Activated naive CD4-positive, alpha-beta T cell treated with anti-CD3 and anti-CD28 coated beads, Interleukin-2, amount 10 ng/mL, durations not matched to agents 7 days and 5 days (primary cell): ENCODE results near the gene TMEM131.

Experiments
- CTCF ChIA-PET: fragments of 350-600 bp; sonication (Branson Sonifier 250); formaldehyde crosslinking; loops from one replicate; lab custom pipeline; 2021; ENCODE audit warnings: antibody characterized with exemption; lab: Charles Lee
- DNase-seq: peaks from one replicate; pipeline ENCODE4 v3.0.0-alpha.2; 2020
- H3K27ac Mint-ChIP-seq: one replicate; pipeline ENCODE4 v1.8.0; 2021; ENCODE audit warnings: mild to moderate bottlenecking, moderate library complexity, mixed read lengths
- H3K27me3 Mint-ChIP-seq: one replicate; pipeline ENCODE4 v1.8.0; 2021; ENCODE audit warnings: mild to moderate bottlenecking, mixed read lengths
- H3K36me3 Mint-ChIP-seq: one replicate; pipeline ENCODE4 v1.8.0; 2021; ENCODE audit warnings: mixed read lengths
- H3K4me1 Mint-ChIP-seq: one replicate; pipeline ENCODE4 v1.8.0; 2021; ENCODE audit warnings: mixed read lengths
- H3K4me3 Mint-ChIP-seq: one replicate; pipeline ENCODE4 v1.8.0; 2021; ENCODE audit warnings: mild to moderate bottlenecking, moderate library complexity, mixed read lengths
- H3K9me3 Mint-ChIP-seq: one replicate; pipeline ENCODE4 v1.8.0; 2021; ENCODE audit warnings: mixed read lengths

TMEM131 gene

DNA sequence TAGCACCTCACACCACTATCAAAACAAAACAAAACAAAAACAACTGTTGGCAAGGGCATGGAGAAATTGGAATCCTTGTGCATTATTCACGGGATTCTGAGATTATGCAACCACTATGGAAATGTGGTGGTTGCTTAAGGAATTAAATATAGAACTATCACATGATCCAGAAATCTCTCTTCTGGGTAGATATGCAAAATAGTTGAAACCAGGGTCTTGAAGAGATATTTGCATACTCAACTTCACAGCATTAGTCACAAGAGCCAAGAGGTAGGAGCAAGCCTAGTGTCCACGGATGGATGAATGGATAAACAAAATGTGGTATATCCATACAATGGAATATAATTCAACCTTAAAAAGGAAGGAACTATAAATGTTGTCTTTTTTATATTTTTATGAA lies 7.0 kb downstream of the TMEM131 start:
- Mint-ChIP-seq H3K9me3 (peaks cover 13% of the 10 kb centered on the region), H3K36me3 (peaks cover 30% of the 10 kb centered on the region), H3K27me3 (no peaks in the 10 kb centered on the region), H3K4me1 (peaks cover 15% of the 10 kb centered on the region), H3K27ac (no peak overlapping the region), H3K4me3 (no peak overlapping the region)
- DNase-seq: no peak
- CTCF ChIA-PET: no interaction called here

DNA sequence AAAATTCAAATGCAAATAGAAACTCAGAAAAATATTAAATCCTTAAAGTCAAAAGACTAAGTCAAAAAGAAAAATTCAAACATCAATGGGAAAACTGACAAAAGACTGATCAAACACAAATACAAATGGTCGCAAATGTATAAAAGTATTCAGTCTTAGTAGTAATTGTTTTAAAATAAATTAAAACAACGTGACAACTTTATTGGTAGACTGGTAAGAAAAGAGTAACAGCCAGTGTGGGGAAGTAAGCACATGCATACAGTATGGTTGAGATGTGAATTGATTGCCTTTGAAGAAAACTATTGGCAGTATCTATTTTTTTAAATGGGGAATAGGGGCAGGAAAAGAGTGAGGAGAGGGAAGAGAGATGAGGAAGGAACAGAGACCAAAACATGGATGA lies 9.8 kb downstream of the TMEM131 start:
- H3K4me3 Mint-ChIP-seq: no peak overlapping the region
- DNase-seq: no peak
- peaks cover 2% of the 10 kb centered on the region for H3K4me1 Mint-ChIP-seq
- no peaks in the 10 kb centered on the region for H3K27me3 Mint-ChIP-seq
- H3K36me3 Mint-ChIP-seq: peaks cover 30% of the 10 kb centered on the region
- CTCF ChIA-PET: no interaction called here
- H3K9me3 Mint-ChIP-seq: peaks cover 13% of the 10 kb centered on the region
- H3K27ac Mint-ChIP-seq: no peak overlapping the region

DNA sequence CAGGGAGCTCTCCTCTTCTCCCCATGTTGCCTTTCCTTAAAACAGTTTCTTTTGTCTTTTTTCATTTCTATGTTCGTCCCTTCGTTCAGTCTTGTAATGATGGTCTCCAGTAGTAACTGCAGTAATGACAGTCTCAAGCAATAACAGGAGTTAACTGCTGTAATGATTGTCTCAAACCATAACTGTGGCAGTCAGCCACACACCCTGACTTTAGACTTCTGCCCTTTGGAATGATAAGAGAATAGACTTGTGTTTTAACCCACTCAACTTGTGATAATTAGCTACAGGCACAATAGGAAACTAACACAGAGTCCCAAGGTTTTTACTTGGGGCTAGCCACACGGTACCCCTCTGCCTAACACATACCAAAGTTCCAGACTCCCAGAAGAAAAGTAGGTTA lies 12.1 kb downstream of the TMEM131 start:
- Mint-ChIP-seq H3K27me3 (no peaks in the 10 kb centered on the region), H3K9me3 (peaks cover 21% of the 10 kb centered on the region), H3K27ac (no peak overlapping the region), H3K36me3 (peaks cover 38% of the 10 kb centered on the region), H3K4me3 (no peak overlapping the region), H3K4me1 (peaks cover 4% of the 10 kb centered on the region)
- CTCF ChIA-PET: no interaction called here
- DNase-seq: no peak

DNA sequence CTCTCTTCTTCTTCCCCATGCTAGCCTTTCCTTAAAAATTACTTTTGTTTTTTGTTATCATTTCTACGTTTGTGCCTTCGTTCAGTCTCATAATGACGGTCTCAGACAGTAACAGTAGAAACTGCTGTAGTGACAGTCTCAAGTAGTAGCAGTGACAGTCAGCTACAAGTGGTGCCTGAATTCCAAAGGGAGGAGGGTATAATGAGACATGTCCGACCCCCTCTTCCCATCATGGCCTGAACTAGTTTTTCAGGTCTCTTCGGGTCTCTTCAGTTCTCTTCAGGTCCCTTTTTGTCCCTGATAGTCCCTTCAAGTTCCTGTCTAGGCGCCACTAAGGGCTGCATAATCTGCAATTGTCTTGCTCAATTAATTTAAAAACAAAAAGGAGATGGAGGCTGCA lies 12.6 kb downstream of the TMEM131 start:
- DNase-seq: no peak
- Mint-ChIP-seq H3K4me1 (peaks cover 4% of the 10 kb centered on the region), H3K27me3 (no peaks in the 10 kb centered on the region), H3K27ac (no peak overlapping the region), H3K9me3 (peaks cover 18% of the 10 kb centered on the region), H3K36me3 (peaks cover 35% of the 10 kb centered on the region), H3K4me3 (no peak overlapping the region)
- CTCF ChIA-PET: no interaction called here

DNA sequence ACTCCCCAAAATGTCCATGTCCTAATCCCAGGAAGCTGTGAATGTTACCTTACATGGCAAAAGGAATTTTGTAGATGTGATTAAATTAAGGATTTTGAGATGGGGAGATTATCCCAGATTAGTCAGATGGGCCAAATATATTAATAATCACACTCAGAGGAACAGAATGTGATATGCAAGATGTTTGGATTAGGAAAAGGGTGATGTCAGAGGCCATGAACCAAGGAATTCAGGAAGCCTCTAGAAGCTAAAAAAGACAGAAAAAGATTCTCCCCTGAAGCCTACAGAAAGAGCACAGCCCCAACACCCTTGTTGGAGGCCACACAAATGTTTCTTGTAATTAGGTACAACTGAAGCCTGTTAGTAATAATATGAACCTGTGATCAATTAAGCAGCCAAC lies 13.1 kb downstream of the TMEM131 start:
- CTCF ChIA-PET: interaction anchor here (0.7 kb wide), 2 partner anchors 176 to 180 kb away, joined by 3 read pairs; no protein-coding TSS in a partner anchor
- Mint-ChIP-seq H3K4me1 (peaks cover 4% of the 10 kb centered on the region), H3K36me3 (peaks cover 31% of the 10 kb centered on the region), H3K27ac (no peak overlapping the region), H3K4me3 (no peak overlapping the region), H3K9me3 (peaks cover 13% of the 10 kb centered on the region), H3K27me3 (no peaks in the 10 kb centered on the region)
- no peak for DNase-seq

DNA sequence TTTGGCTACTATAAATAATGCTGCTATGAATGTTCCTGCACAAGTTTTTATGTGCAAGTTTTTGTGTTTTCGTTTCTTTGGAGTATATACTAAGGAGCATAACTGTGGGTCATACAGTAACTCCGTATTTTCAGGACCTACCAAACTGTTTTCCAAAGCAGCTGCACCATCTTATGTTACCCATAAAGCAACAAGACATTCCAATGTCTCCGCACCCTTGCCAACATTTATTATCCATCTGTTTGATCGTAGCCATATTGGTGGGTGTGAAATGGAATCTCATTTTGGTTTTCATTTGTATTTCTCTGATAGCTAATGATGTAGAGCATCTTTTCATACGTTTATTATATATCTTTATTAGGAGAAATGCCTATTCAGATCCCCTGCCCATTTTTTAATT lies 13.8 kb downstream of the TMEM131 start:
- Mint-ChIP-seq H3K27me3 (no peaks in the 10 kb centered on the region), H3K36me3 (peaks cover 32% of the 10 kb centered on the region), H3K27ac (no peak overlapping the region), H3K4me3 (no peak overlapping the region), H3K9me3 (peaks cover 13% of the 10 kb centered on the region), H3K4me1 (peaks cover 4% of the 10 kb centered on the region)
- DNase-seq: no peak
- CTCF ChIA-PET: interaction anchor here (0.7 to 1.2 kb wide), 2 partner anchors 10 to 175 kb away, joined by 3 read pairs; no protein-coding TSS in a partner anchor

DNA sequence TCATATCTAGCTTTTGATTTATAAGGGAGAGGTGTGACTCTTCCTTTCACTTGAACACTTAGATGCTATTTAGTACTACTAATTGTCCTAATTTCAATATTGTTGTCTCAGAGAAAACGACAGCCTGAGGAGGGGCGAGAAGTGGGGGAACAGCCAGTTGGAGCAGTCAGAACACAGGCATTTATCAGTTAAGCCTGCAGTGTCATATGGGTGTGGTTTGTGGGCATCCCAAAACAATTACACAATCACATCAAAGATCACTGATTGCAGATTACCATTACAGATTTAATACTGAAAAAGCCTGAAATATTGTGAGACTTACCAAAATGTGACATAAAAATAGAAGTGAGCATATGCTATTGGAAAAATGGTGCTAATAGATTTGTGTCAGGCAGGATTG lies 15.8 kb downstream of the TMEM131 start:
- peaks cover 19% of the 10 kb centered on the region for H3K9me3 Mint-ChIP-seq
- no peak overlapping the region for H3K4me3 Mint-ChIP-seq
- no peak for DNase-seq
- peaks cover 2% of the 10 kb centered on the region for H3K4me1 Mint-ChIP-seq
- H3K27ac Mint-ChIP-seq: no peak overlapping the region
- CTCF ChIA-PET: interaction anchor here (1.1 kb wide), 1 partner anchor 173 kb away, joined by 3 read pairs; no protein-coding TSS in a partner anchor
- H3K27me3 Mint-ChIP-seq: no peaks in the 10 kb centered on the region
- peaks cover 24% of the 10 kb centered on the region for H3K36me3 Mint-ChIP-seq

DNA sequence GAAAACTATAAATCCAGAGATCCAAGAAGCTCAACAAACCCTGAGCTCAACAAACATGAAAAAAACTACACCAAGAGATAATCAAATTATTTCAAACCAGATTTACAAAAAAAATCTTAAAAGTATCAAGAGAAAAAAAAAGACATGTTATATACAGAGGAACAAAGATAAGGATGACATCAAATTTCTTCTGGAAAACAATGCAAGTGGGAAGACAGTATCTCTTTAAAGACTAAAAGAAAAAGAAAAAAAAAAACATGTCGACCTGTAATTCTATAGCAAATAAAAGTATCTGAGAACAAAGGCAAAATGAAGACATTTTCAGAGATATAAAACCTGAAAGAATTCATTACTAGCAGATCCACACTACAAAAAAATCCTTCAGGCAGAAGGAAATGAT lies 21.3 kb downstream of the TMEM131 start:
- no peaks in the 10 kb centered on the region for H3K27me3 Mint-ChIP-seq
- CTCF ChIA-PET: no interaction called here
- H3K9me3 Mint-ChIP-seq: peaks cover 29% of the 10 kb centered on the region
- H3K36me3 Mint-ChIP-seq: peaks cover 25% of the 10 kb centered on the region
- no peak overlapping the region for H3K27ac Mint-ChIP-seq
- DNase-seq: no peak
- H3K4me1 Mint-ChIP-seq: peaks cover 10% of the 10 kb centered on the region
- H3K4me3 Mint-ChIP-seq: no peak overlapping the region

DNA sequence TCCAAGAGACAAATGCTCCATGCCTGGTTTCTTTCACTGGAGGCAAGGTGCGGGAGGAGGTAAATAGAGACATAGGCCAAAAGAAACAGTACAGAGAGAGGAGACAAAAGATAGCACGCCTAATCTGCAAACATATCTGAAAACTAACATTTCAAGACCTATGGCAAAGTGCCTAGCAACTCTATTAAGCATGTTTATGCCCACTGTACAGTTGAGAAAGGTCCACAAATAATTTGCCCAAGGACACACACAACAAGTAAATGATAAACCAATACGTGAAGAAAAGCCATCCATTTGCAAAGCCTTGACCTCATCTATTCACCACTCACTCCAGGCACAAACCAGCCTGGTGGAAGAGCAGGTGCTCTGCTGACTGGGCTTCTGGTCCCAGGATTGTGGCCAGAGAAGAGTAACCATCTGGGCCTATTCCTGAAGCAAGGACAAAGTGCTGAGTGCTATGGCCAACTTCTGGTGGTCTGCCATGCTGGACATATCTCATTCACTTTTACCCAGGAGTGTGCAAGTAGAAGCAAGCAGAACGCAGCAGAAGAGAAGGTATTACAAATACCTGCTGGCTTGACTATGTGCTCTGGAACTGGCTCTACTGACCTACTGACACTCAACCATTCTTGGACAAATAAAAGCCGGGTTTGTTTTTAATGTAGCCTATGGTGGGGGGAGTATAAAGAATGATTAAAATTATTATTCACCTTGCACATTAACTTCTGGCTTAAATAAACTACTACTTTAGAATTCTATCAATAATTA lies 25.3 kb downstream of the TMEM131 start:
- peaks cover 15% of the 10 kb centered on the region for H3K36me3 Mint-ChIP-seq
- H3K4me1 Mint-ChIP-seq: peaks cover 17% of the 10 kb centered on the region
- CTCF ChIA-PET: no interaction called here
- DNase-seq: no peak
- no peak overlapping the region for H3K27ac Mint-ChIP-seq
- peaks cover 21% of the 10 kb centered on the region for H3K9me3 Mint-ChIP-seq
- H3K4me3 Mint-ChIP-seq: no peak overlapping the region
- H3K27me3 Mint-ChIP-seq: no peaks in the 10 kb centered on the region

DNA sequence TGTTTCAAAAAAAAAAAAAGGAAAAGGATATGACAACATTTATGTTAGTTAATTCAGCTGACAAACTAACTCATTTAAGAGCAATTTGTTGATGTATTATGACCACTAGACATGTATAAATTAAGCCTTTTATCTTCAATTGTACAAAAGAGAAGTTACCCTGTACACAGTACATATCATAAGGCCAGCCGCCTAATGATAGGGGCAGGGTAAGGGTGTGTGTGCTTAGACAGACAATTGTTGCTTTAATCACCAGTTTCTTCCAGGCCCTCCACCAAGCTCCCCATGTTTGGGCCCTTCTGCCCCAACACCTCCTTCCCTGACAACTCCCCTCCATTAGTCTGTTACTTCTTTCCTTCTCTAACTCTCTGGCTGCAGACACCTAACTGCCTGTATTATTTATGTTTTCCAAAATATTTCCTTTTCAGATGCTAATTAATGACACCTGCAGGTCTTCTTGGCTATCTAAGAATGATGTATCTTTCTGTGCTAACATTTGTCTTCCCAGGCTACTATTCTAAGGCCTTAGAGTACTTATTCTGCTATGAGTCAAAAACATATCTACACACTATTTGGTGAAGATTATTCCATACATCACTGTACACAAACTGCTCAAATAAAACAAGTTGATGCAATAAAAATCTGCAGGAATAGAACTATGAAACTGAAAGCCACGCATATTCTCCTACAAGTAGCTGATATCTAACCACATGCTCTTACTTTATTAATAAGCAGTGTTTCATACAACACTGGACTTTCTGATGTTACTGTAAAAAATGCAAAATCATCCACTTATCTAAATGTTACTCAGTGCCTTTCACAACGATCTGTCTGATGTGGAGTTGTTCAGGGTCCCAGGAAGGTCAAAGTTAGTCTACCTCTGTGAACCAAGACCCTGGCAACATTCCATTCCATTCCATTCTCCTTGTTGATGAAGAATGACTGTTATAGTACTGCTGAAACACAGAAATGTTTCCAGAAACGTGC lies 26.4 kb downstream of the TMEM131 start:
- Mint-ChIP-seq H3K4me3 (no peak overlapping the region), H3K27ac (no peak overlapping the region), H3K9me3 (peaks cover 11% of the 10 kb centered on the region), H3K27me3 (no peaks in the 10 kb centered on the region), H3K4me1 (peaks cover 17% of the 10 kb centered on the region), H3K36me3 (peaks cover 10% of the 10 kb centered on the region)
- CTCF ChIA-PET: no interaction called here
- DNase-seq: no peak

DNA sequence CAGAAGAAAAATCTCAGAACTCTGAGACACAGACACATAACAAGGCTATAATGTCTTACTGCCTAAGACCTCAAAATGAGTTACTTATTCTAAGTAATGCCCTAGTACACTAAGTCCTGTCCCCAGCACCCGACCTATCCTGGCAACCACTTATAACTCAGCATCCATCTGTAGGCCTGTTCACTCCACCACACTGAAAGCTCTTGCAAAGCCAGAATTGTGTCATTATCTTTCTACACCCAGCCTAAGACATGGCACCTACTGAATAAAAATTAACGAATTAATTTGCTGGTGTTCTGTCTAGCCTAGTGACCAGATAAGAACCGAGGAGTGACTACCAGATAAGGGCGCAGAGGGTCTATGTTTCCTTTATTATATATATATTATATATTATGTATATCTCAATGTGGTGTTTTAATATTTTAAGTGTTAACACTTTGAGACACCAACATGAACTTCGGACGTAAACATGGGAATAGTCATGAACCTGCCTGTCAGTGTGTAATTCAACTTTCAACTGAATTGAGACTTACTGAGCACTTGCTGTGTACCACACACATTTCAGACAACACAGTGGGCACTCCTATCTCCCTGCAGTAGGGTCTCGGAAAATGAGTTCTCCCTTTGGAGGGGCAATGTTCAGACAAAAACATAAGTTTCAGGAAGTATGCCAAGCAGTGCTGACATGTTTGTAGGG lies 27.7 kb downstream of the TMEM131 start:
- no peak for DNase-seq
- Mint-ChIP-seq H3K4me3 (no peak overlapping the region), H3K4me1 (peaks cover 18% of the 10 kb centered on the region), H3K36me3 (peaks cover 2% of the 10 kb centered on the region), H3K9me3 (peaks cover 2% of the 10 kb centered on the region), H3K27ac (no peak overlapping the region), H3K27me3 (no peaks in the 10 kb centered on the region)
- CTCF ChIA-PET: no interaction called here

DNA sequence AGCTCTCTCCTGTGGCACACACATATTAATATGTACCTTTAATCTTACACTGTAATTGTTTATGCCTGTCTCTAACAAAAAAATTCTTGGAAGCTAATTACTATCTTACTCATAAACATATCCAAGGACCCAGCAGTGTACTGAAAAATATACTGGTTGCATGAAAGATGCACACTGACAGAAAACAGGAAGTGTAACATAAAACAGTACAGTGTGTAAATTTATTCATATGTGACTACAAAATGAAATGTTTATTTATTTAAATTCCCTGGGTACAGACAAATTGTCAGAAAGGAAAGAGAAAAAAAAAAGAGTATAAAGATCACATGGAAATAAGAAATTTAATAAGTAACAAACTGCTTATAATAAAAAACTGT lies 28.5 kb downstream of the TMEM131 start:
- H3K27ac Mint-ChIP-seq: no peak overlapping the region
- DNase-seq: no peak
- no peak overlapping the region for H3K4me3 Mint-ChIP-seq
- H3K36me3 Mint-ChIP-seq: peaks cover 1% of the 10 kb centered on the region
- no peaks in the 10 kb centered on the region for H3K27me3 Mint-ChIP-seq
- H3K9me3 Mint-ChIP-seq: no peaks in the 10 kb centered on the region
- CTCF ChIA-PET: interaction anchor here (0.5 kb wide), 1 partner anchor 160 kb away, joined by 3 read pairs; no protein-coding TSS in a partner anchor
- peaks cover 24% of the 10 kb centered on the region for H3K4me1 Mint-ChIP-seq

DNA sequence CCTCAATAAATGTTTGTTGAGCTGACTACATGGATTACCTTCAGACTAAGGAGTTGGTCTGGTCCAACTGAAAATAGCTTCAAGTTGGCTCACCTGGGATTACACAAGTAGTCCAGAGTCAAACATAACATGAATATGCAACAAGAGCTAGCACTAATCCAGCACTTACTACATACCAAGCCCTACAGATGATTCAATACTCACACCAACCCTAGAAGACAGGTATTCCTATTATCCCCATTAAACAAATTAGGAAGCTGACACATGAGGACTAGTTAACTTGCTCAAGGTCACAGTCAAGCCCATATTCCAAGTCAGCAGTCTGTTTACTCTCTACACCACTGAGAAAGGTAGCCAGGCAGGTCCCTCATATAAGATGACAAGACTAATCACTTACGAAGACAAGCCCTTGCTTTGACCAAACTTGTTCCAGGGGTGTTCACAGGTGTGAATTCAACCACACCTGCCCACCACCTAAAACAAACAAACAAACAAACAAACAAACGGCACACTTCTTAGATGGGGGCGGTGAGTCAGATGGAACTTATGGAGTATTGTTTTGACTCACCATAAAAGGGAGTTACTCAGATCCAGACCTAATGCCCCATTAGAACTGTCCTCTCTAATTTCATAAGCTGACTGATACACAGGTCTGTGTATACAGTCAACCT lies 29.1 kb downstream of the TMEM131 start:
- DNase-seq: no peak
- Mint-ChIP-seq H3K27me3 (no peaks in the 10 kb centered on the region), H3K4me1 (peaks cover 24% of the 10 kb centered on the region), H3K36me3 (peaks cover 1% of the 10 kb centered on the region), H3K9me3 (no peaks in the 10 kb centered on the region), H3K27ac (no peak overlapping the region), H3K4me3 (no peak overlapping the region)
- CTCF ChIA-PET: no interaction called here
